ENCODE results near the gene SNRNP25. TPM values are rescaled to one million over a fixed set of nuclear protein-coding genes. Genes with fewer than 3 reads are reported as not detected.
A peak's percentile ranks its signal among the peaks of the same experiment; 100 is the strongest.
"Not testable (repeated sequence)": the region's sequence is repeated elsewhere in the genome, so short reads cannot be mapped to it uniquely, and the experiment has no call there.

SNRNP25 gene
- polyA plus RNA-seq, 6 donors from 2014 or later, result 43.3 to 111 (median 67.2) TPM

GRCh38 chr16:46510-46909 lies 7.1 kb upstream of the SNRNP25 start:
- H3K4me1 Mint-ChIP-seq, result peaks cover 28 to 34% (median 29%) of the 10 kb centered on the region in 3 donors
- ATAC-seq (ENCODE audit: low read depth in 2 of 2); H3K27ac Mint-ChIP-seq: not testable (repeated sequence)

GRCh38 chr16:47234-47633 lies 6.4 kb upstream of the SNRNP25 start:
- Mint-ChIP-seq H3K27ac (peak overlapping the region in 2 of 6 donors; percentile 73 to 79), H3K9me3 (no peaks in the 10 kb centered on the region), H3K4me3 (peak overlapping the region in 1 of 8 donors; percentile 21), H3K4me1 (peaks cover 22 to 29% (median 29%) of the 10 kb centered on the region in 3 donors), H3K27me3 (no peaks in the 10 kb centered on the region), H3K36me3 (peaks cover 17 to 19% of the 10 kb centered on the region in 2 donors)
- ATAC-seq (ENCODE audit: low read depth in 2 of 2), result no peak
- DNase-seq, result no peak

More at GRCh38 chr16:46510-46909, 7.1 kb upstream of the SNRNP25 start:
- H3K36me3 Mint-ChIP-seq, result peaks cover 17 to 27% of the 10 kb centered on the region in 2 donors
- not testable (repeated sequence) for H3K4me3 Mint-ChIP-seq, DNase-seq, H3K9me3 Mint-ChIP-seq, H3K27me3 Mint-ChIP-seq

- no peak for DNase-seq
- Mint-ChIP-seq H3K27me3 (no peaks in the 10 kb centered on the region), H3K4me1 (peaks cover 29 to 44% (median 42%) of the 10 kb centered on the region in 3 donors), H3K4me3 (peak overlapping the region; percentile 40 to 100 (median 72)), H3K36me3 (peaks cover 0 to 5% of the 10 kb centered on the region in 2 donors), H3K9me3 (no peaks in the 10 kb centered on the region), H3K27ac (peak overlapping the region in 4 of 6 donors; percentile 16 to 65 (median 40))
- ATAC-seq (ENCODE audit: low read depth in 2 of 2), result no peak
Measured at GRCh38 chr16:50769-51591, 2.6 kb upstream of the SNRNP25 start.

- H3K9me3 Mint-ChIP-seq, result no peaks in the 10 kb centered on the region
- H3K4me3 Mint-ChIP-seq, result peak overlapping the region; percentile 95 to 100 (median 98)
- H3K36me3 Mint-ChIP-seq, result peaks cover 0 to 7% of the 10 kb centered on the region in 2 donors
- no peak for ATAC-seq (ENCODE audit: low read depth in 2 of 2)
- no peaks in the 10 kb centered on the region for H3K27me3 Mint-ChIP-seq
- peaks cover 29 to 51% (median 42%) of the 10 kb centered on the region in 3 donors for H3K4me1 Mint-ChIP-seq
- no peak for DNase-seq
- peak overlapping the region; percentile 86 to 98 (median 92) for H3K27ac Mint-ChIP-seq
Measured at GRCh38 chr16:54237-54581, 581 bp downstream of the SNRNP25 start.

- H3K27me3 Mint-ChIP-seq, result no peaks in the 10 kb centered on the region
Measured at GRCh38 chr16:55571-56136, 2.0 kb downstream of the SNRNP25 start.

GRCh38 chr16:56231-56927 lies 2.8 kb downstream of the SNRNP25 start:
- H3K9me3 Mint-ChIP-seq, result no peaks in the 10 kb centered on the region
- H3K27me3 Mint-ChIP-seq, result no peaks in the 10 kb centered on the region
- H3K4me1 Mint-ChIP-seq, result peaks cover 23 to 37% (median 32%) of the 10 kb centered on the region in 3 donors
- no peak overlapping the region for H3K27ac Mint-ChIP-seq
- DNase-seq (no peak), ATAC-seq (ENCODE audit: low read depth in 2 of 2) (no peak)
- H3K36me3 Mint-ChIP-seq, result peaks cover 0 to 7% of the 10 kb centered on the region in 2 donors
- H3K4me3 Mint-ChIP-seq, result peak overlapping the region in 3 of 8 donors; percentile 36 to 95 (median 64)

More at GRCh38 chr16:55571-56136, 2.0 kb downstream of the SNRNP25 start:
- H3K9me3 Mint-ChIP-seq, result no peaks in the 10 kb centered on the region
- ATAC-seq (ENCODE audit: low read depth in 2 of 2) (no peak), DNase-seq (no peak)
- H3K27ac Mint-ChIP-seq, result no peak overlapping the region
- H3K4me1 Mint-ChIP-seq, result peaks cover 25 to 44% (median 39%) of the 10 kb centered on the region in 3 donors
- peak overlapping the region in 7 of 8 donors; percentile 5 to 100 (median 64) for H3K4me3 Mint-ChIP-seq
- H3K36me3 Mint-ChIP-seq, result peaks cover 0 to 7% of the 10 kb centered on the region in 2 donors

GRCh38 chr16:57711-58110 lies 4.1 kb downstream of the SNRNP25 start:
- peaks cover 19 to 33% (median 22%) of the 10 kb centered on the region in 3 donors for H3K4me1 Mint-ChIP-seq
- ATAC-seq (ENCODE audit: low read depth in 2 of 2) (no peak), DNase-seq (no peak)
- peaks cover 0 to 4% (median 0%) of the 10 kb centered on the region in 3 donors for H3K27me3 Mint-ChIP-seq
- no peaks in the 10 kb centered on the region for H3K9me3 Mint-ChIP-seq
- H3K27ac Mint-ChIP-seq, result no peak overlapping the region
- H3K4me3 Mint-ChIP-seq, result no peak overlapping the region
- H3K36me3 Mint-ChIP-seq, result peaks cover 0 to 7% of the 10 kb centered on the region in 2 donors

GRCh38 chr16:58491-59439 lies 5.1 kb downstream of the SNRNP25 start:
- no peak overlapping the region for H3K4me3 Mint-ChIP-seq
- H3K27ac Mint-ChIP-seq, result peak overlapping the region in 1 of 6 donors; percentile 58
- peaks cover 11 to 22% (median 17%) of the 10 kb centered on the region in 3 donors for H3K4me1 Mint-ChIP-seq
- no peak for DNase-seq
- ATAC-seq (ENCODE audit: low read depth in 2 of 2), result no peak
- H3K27me3 Mint-ChIP-seq, result peaks cover 0 to 4% (median 0%) of the 10 kb centered on the region in 3 donors
- peaks cover 0 to 7% of the 10 kb centered on the region in 2 donors for H3K36me3 Mint-ChIP-seq
- H3K9me3 Mint-ChIP-seq, result no peaks in the 10 kb centered on the region

- Mint-ChIP-seq H3K36me3 (peaks cover 0 to 7% of the 10 kb centered on the region in 2 donors), H3K9me3 (peaks cover 0 to 1% (median 0%) of the 10 kb centered on the region in 7 donors), H3K4me1 (peaks cover 4 to 14% (median 12%) of the 10 kb centered on the region in 3 donors), H3K4me3 (no peak overlapping the region), H3K27me3 (peaks cover 0 to 4% (median 0%) of the 10 kb centered on the region in 3 donors), H3K27ac (no peak overlapping the region)
- ATAC-seq (ENCODE audit: low read depth in 2 of 2) (no peak), DNase-seq (no peak)
Measured at GRCh38 chr16:59440-60059, 5.9 kb downstream of the SNRNP25 start.

GRCh38 chr16:60166-60565 lies 6.5 kb downstream of the SNRNP25 start:
- Mint-ChIP-seq H3K9me3 (peaks cover 0 to 1% (median 0%) of the 10 kb centered on the region in 7 donors), H3K4me3 (peak overlapping the region in 1 of 8 donors; percentile 63), H3K36me3 (peaks cover 0 to 7% of the 10 kb centered on the region in 2 donors), H3K27me3 (peaks cover 0 to 4% (median 0%) of the 10 kb centered on the region in 3 donors), H3K27ac (peak overlapping the region in 1 of 6 donors; percentile 42), H3K4me1 (peaks cover 6 to 17% (median 6%) of the 10 kb centered on the region in 3 donors)
- ATAC-seq (ENCODE audit: low read depth in 2 of 2), result no peak
- DNase-seq, result no peak

GRCh38 chr16:60929-61878 lies 7.6 kb downstream of the SNRNP25 start:
- H3K36me3 Mint-ChIP-seq, result peaks cover 0 to 7% of the 10 kb centered on the region in 2 donors
- no peak overlapping the region for H3K27ac Mint-ChIP-seq
- peaks cover 5 to 23% (median 13%) of the 10 kb centered on the region in 3 donors for H3K4me1 Mint-ChIP-seq
- peaks cover 0 to 1% (median 0%) of the 10 kb centered on the region in 7 donors for H3K9me3 Mint-ChIP-seq
- ATAC-seq (ENCODE audit: low read depth in 2 of 2) (no peak), DNase-seq (no peak)
- peaks cover 0 to 4% (median 0%) of the 10 kb centered on the region in 3 donors for H3K27me3 Mint-ChIP-seq
- H3K4me3 Mint-ChIP-seq, result no peak overlapping the region

Measured in naive B cell (primary cell).